Kidney tubule cell (primary cell): ENCODE measurements around the gene ANKRD7.
"Not testable (repeated sequence)": the region's sequence is repeated elsewhere in the genome, so short reads cannot be mapped to it uniquely, and the experiment has no call there.

Experiments
- DNase-seq: peaks from one replicate; pipeline ENCODE4 v3.0.0-alpha.2; 2018; ENCODE audit warnings: low spot score

Gene ANKRD7

DNA sequence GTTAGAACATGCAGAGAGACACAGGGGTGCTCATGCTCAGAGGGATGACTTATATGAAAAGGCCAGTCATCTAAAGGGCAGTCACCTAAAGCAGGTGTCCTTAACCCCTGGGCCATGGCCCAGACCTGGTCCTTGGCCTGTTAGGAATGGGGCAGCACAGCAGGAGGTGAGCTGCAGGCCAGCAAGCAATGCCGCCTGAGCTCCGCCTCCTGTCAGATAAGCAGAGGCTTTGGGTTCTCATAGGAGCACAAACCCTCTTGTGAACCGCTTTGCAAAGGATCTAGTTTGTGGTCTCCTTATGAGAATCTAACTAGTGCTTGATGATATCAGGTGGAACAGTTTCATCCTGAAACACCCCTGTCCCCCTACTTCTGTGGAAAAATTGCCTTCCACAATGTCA, 14.5 kb downstream of the ANKRD7 start:
- no peak for DNase-seq

DNA sequence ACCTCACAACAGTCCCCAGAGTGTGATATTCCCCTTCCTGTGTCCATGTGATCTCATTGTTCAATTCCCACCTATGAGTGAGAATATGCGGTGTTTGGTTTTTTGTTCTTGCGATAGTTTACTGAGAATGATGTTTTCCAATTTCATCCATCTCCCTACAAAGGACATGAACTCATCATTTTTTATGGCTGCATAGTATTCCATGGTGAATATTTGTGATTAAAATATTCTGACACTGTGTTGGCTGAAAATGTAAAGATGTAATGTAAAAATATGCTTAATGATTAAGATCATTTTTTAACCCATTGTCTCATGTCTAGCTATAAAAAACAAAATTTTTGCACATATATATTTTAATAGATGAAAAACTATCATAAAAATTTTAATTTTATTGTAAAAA, 15.8 kb downstream of the ANKRD7 start:
- not testable (repeated sequence) for DNase-seq

DNA sequence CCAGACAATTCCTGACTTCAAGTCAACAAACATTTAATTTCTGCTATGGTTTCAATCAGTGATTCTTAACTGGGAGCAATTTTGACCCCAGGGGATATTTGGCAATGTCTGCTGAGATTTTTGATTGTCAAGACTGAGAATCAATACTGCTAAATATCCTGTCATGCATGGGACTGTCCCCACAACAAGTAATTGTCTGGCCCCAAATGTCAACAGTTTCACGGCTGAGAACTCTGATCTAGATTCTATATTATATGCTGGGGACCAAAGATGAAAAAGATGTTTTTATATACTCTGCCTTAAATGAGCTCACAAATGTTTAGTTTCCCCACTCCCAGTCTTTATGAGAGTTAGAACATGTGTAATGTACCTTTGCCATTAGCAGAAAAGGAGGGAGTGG, 19.2 kb downstream of the ANKRD7 start:
- no peak for DNase-seq

DNA sequence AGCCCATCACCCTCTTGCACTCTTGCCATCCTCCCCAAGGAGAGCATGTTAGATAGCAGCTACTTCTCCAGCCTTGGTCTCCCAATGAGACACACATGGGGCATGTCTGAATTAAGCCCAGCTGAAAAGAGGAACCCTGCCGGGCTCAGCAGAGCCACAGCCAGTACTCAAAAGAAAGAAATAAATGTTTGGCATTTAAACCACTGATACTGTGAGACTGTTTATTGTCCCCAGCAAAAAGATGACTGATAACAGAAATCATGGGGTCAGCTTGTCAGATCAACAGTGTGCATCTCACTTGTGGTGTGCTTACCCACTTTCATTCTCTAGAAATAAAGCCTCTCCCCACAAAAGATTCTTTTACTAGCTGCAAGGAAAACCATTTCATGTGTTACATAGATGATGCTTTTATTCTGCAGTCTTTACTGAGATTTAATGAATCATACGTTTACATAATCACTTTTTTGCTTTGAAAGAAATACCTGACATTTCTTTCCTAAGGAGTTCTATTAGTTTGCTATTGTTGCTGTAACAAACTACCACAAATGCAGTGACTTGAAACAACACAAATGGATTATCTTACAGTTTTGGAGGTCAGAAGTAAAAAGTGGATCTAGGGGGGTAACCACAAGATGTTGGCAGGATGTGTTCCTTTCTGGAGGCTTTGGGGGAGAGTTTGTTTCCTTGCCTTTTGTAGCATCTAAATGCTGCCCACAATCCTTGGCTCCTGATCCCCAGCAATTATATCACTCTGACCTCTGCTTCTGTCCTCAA, 20.9 kb downstream of the ANKRD7 start:
- peak; percentile 41 for DNase-seq

DNA sequence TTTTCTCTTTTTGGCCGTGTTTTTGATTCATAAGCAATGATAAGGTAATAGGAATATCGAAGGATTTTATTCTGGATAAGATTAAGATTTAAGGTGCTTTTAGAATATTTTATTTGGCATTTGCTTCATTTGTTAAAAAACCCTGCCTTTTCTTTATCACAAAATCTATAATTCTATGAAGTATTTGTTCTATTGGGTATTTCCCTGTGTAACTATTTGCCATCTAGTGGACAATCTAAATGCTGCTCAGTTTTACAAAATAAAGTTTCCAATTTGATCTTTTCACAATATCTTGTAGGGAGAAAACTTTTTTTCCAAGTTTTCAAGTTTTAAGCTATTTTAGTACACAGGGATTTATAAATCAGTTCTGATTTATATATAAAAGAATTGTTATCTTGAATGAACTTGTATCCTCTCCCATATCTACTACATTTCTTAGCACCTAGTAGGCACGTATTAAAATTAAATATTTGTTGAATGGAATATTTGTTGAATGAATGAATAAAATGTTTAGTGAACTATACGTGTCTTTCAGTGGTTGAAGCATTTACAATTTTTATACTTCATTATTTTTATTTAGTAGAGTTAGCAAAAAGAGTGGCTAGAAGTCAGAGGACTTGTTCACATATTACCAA, 26.5 kb downstream of the ANKRD7 start:
- no peak for DNase-seq

DNA sequence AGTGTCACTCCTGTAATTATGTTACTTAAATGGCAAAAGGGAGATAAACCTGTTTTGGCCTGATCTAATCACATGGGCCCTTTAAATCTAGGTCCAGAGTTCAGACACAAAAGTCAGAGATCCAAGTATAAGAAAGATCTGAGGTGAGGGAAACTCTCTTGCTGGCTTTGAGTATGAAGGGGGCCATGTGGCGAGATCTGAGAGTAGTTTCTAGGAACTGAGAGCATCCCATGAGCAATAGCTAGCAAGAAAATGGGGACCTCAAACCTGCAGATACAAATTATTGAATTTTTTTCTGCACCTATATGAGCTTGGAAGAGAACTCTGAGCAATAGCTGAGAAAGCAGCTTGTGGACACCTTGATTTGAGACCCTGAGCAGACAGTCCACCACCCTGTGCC, 27.6 kb downstream of the ANKRD7 start:
- no peak for DNase-seq

DNA sequence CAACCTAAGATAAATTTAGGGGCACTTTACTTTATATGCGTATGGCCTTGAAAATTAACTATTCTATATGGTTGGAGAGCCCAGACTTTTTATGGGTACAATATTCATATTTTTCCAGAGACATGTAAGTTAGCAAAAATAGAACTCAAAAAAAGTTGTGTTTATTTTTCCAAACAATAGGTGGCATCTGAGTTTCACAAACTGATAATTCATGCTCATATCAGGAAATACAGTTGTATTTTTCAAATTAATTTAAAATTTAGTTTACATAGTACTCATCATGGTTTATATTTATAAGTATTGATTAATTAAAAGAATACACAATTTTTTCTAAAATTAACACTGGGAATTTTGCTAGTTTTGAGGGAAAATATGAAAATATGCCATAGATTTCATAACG, 34.6 kb downstream of the ANKRD7 start:
- DNase-seq, result no peak

DNA sequence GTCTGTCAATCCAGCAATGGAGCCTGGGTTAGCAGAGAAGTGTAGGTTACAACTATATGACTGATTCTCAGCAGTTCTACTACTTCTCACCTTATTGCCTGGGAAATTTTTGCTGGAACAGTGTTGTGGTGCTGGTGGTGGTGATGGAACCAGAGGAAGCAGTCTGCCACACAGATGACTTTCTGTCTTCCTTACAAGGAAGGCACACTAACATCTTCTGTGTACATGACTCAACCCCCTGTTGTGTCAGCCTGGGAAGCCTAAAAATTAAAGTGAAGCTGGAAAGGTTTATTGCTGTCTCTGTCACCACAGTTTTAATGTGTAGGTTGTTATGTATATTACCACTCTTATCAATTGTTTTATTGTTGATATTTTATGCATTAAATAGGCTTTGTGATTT, 40.3 kb downstream of the ANKRD7 start:
- peak; percentile 13 for DNase-seq

DNA sequence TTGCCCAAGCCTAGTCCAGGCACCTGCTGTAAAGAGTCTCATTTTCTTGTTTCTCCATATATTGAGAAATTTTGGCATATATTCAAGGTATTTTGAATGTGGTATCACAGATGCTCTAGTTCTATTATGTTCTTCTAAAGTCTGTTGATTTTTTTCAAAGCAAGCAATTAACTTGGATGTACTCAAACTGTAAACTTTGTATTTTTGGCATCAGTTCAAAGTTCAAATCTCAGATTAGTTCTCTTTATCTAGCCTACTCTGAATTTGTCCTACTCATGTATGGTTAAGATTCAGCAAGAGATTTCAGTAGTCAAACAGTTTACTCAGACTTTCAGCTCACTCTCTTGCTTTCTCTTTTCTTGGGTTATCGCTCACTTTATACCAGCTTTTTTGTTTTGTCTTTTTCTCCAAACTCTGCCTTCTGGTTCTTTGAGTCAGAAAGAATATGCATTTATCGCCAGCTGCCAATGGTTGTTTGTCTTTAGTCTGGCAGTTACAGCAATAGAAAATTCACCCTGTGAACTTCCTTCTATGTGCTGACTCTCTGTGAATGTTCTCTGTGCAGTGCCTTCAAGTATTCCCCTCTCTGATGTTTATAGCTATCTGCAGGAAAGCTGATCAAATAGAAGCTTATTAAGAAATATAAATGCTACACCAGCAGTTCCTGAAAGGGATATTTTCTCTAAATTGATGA, 56.0 kb downstream of the ANKRD7 start:
- no peak for DNase-seq

DNA sequence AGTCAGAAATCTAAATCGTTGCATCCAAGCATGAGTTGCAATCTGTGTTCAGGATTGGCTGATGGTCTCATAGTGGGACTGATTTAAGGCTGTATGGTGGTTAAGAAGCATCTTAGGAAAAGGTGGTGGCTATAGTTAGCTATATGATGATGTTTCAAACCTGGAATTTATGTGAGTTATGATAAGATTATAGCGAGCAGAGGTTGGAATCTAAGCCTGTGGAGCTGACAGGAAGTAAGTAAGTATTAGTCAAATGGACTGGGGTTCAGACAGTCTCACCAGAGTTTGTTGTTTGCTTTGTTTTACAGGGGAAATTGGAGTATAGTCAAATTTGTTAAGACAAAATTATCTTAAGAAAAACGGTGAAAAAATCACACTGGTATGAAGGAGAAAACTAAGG, 56.7 kb downstream of the ANKRD7 start:
- no peak for DNase-seq

DNA sequence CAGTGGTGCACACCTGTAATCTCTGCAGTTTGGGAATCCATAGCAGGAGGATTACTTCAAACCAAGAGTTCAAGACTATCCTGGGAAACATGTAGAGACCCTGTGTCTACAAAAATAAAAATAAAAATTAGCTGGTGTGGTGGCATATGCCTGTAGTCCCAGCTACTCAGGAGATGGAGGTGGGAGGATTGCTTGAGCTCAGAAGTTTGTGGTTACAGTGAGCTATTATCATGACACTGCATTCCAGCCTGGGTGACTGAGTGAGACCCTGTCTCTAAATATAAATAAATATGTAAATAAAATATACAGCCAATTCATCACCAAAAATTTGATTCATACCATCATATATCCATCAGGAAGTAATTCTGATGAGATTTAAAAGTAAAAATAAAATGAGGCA, 60.9 kb downstream of the ANKRD7 start:
- no peak for DNase-seq

DNA sequence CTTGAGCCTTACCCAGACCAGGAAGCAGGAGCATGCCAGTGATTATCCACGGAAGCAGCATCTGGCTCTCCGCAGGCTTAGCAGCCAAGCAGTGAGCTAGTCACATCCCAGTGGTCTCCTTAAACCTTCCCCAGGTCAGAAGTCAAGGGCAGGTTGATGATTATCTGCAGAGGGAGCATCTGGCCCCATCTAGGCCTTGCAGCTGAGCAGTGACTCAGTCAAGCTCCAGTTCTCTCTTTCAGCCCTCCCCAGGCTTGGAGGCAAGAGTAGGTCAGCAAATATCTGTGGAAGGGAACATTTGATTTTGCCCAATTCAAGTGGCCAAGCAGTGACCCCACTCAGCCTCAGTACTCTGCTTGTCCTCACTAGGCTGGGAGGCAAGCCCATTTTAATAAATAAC, 61.6 kb downstream of the ANKRD7 start:
- DNase-seq, result no peak

DNA sequence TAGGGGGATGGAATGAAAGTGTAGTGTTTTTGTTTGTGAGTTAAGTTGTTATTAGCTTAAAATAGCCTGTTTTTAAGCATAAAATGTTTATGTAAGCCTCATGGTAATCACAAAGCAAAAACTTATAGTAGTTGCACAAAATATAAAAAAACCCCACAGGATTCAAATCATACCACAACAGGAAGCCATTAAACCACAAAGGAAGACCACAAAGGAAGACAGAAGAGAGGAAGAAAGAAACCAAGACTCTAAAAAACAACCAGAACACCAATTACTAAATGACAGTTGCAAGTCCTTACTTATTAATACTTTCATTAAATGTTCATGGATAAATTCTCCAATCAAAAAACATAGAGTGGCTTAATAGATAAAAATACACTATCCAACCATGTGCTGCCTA, 63.6 kb downstream of the ANKRD7 start:
- no peak for DNase-seq

DNA sequence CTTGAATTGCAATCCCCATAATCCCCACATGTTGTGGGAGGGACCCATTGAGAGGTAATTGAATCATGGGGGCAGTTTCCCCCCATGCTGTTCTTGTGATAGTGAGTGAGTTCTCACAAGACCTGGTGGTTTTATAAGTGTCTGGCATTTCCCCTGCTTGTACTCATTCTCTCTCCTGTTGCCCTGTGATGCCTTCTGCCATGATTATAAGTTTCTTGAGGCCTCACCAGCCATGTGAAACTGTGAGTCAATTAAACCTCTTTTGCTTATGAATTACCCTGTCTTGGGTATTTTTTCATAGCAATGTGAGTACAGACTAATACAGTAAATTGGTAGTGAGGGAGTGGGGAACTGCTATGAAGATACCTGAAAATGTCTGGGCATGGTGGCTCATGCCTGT, 65.0 kb downstream of the ANKRD7 start:
- no peak for DNase-seq
